ENCODE measurements around the gene XPO6.

Gene XPO6

DNA sequence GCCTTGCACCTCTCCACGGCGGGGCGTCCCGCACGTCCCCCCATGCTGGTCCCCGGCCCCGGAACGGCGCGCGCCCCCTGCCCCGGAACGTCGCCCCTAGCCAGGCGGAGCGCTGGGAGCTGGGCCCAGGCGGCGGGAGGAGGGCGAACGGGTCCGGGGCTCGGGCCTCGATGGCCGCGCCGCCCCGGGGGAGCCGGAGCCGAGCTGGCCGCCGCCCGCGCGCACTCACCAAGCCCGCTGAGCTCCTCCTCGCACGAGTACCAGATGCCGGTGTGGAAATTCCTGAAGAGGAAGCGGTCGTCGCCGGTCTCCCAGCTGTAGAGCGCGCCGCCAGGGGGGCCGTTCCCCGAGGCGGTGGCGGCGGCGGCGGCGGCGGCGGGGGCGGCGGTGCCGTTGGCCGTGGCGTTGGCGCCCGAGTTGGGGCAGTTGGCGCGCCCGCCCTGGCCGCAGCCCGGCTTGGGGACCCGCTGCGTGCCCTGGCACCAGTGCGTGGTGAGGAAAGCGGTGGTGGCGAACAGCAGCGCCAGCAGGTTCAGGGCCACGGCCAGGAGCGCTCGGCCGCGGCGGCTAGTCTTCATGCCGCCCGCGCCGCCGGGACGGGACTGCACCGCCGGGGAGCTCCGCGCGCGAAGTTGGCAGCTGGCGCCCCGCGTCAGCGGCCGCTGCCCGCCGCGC lies 148.8 kb downstream of the XPO6 start:
- DNase-seq (ENCODE audit: low read depth in 2 of 2) = no peak

GRCh38 chr16:28062261-28062846 lies 149.4 kb downstream of the XPO6 start:
- no peak for DNase-seq (ENCODE audit: low read depth in 2 of 2)

GRCh38 chr16:28061352-28062101 lies 150.2 kb downstream of the XPO6 start:
- DNase-seq (ENCODE audit: low read depth in 2 of 2) = no peak

GRCh38 chr16:28059841-28060575 lies 151.8 kb downstream of the XPO6 start:
- DNase-seq (ENCODE audit: low read depth in 2 of 2) = no peak

DNA sequence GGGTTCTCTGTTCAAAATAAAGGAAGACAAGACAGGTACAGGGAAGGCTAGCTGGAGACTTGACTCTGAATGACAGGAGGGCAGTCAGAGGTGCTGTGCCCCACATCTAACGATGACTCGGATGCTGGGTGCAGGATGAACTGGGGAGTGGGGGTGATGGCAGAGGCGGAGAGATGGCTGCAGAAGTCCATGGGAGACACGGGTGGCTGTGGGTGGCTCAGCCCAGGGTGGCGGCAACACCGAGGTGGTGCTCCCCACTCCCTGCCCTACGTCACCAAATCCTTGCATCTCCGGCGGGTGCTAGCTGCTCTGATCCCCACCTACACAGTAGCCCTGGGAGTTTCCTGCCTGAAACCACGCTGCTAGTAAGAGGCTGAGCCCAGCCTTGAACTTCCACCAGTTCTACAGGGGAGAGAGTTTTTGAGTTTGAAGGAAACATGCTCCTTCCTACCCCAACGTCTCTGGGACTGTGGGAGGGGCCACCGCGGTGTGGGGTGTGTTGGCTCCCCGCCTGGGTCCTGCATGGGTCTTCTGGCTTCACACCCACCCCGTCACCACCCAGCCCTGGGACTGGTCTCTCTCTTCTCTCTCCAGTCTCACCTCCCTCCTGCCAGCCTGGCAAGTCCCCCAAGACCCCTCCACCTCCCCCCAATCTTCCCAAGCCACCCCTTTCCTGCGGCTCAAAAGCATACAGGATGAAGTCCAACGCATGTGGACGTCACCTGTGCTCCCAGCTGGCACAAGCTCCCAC lies 152.8 kb downstream of the XPO6 start:
- no peak for DNase-seq (ENCODE audit: low read depth in 2 of 2)

GRCh38 chr16:28057949-28058348 lies 153.8 kb downstream of the XPO6 start:
- no peak for DNase-seq (ENCODE audit: low read depth in 2 of 2)

DNA sequence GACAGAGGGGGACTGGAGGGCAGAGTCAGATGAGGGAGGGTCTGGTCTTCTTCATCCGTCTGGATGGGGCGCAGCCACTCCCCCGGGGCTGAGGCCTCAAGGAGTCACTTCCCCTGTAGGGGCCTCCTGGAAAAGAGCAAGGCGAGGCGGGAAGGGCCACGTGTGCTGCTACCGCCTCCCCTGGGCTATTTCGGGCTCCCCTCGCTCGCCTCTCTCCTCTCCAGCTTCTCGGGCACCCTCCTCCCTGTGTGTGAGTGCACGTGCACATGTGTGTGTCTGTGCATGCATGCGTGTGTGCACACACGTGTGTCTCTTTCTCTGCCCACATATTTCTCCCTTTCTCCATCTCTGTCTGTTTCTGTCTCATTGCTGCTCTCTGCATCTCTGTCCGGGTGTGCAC lies 158.3 kb downstream of the XPO6 start:
- DNase-seq (ENCODE audit: low read depth in 2 of 2) = no peak

GRCh38 chr16:28052274-28053128 lies 159.3 kb downstream of the XPO6 start:
- DNase-seq (ENCODE audit: low read depth in 2 of 2) = no peak

GRCh38 chr16:28051486-28051885 lies 160.3 kb downstream of the XPO6 start:
- DNase-seq (ENCODE audit: low read depth in 2 of 2) = no peak
